HG02588 (cell line): ENCODE data around the gene RPGRIP1L.

Experiments
- ATAC-seq: cut with Tn5 transposase; IDR thresholded peaks from one replicate; pipeline ENCODE4 v1.9.1; 2021; ENCODE audit warnings: mild to moderate bottlenecking, moderate library complexity; ENCODE audit not compliant: unreplicated experiment

The RPGRIP1L gene

GRCh38 chr16:53703590-53704444, at the start of gene RPGRIP1L, which contains the start of gene FTO:
TSS of gene RPGRIP1L (minus strand) at chr16:53703859. CDS start at chr16:53700723, 3,136 bp downstream.
TSS of gene FTO (plus strand) at chr16:53704156.
- ATAC-seq: peak; percentile 99

- no peak for ATAC-seq
Observed at GRCh38 chr16:53753431-53753830, 49.8 kb upstream of the RPGRIP1L start.

DNA sequence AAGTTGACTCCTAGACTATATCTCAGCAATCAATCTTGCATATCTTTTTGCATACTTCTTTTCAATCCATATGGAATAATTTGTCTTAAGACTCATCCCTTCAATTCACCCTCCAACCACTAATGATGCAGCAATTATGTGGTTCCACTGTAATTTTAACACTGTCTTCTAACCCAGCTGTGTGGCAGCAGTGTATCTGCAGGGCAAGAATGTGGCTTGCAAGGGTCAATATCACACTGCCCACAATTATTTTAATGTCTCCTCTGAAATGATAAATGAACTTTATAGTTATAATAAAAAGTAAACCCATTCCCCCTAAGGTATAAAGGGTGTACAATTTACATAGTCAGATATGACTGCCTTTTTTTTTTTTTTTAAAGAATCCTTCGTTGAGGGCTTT, 48.9 kb upstream of the RPGRIP1L start:
- ATAC-seq: no peak

DNA sequence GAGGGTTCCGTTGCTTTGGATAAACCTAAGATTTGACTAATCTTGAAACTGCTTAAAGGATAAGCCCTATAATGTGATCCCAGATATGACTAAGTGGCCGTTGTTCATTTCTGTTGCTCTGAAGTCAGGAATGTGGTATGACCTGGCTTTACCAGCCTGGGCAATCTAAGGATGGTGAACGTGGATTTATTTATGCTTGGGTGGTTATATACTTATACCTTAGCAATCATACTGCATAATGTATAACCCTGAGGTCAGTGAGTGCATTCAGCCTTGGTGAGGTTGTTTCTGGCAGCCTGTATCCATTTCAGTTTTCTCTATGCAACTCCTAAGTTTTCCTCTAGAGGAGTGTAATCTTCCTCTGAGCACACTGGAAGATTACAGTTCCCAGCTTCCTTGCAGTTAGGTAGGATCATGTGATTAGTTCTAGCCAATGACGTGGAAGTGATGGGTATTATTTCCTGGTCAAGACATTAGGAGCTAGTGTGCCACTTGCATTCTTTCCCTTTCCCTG, 42.2 kb upstream of the RPGRIP1L start:
- ATAC-seq: no peak

DNA sequence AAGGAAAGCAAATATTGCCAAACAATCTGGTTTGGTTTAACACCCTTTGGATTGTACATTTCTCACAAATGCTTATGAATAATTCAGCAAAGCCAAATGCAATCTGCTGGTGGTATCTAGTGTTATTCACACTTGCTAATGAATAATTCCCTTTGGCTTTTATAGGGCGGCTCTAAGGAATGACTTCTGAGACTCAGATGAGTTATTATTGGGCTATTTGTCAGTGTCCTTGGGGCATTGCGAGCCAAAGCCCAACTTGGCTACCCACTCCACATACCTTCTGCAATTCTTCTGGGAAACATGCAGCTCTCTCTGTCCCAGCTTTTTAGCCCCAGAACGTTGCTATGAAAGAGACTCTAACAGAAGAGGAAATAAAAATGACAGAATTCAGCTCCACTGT, 41.4 kb upstream of the RPGRIP1L start:
- ATAC-seq: no peak

GRCh38 chr16:53744449-53744848, 40.8 kb upstream of the RPGRIP1L start:
- ATAC-seq: no peak

DNA sequence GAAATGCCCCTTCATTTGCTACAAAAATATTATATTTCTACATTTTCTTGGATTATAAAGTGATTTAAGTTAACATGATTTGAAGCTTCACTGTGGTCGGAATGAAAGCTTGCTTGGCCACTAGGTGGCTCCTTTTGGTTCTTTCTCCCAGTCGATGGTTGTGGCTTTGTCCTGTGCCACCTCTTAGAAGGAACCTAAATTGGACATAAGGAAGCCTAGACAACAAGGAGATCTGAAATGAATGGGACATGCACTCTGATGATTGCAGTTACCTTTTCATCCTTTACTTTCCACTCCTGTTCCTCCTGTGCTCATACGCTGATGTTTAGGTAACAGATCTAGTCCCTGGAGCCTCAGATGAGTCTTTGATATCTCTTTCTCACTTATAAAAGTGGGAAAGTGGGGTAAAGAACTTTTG, 39.5 kb upstream of the RPGRIP1L start:
- no peak for ATAC-seq

DNA sequence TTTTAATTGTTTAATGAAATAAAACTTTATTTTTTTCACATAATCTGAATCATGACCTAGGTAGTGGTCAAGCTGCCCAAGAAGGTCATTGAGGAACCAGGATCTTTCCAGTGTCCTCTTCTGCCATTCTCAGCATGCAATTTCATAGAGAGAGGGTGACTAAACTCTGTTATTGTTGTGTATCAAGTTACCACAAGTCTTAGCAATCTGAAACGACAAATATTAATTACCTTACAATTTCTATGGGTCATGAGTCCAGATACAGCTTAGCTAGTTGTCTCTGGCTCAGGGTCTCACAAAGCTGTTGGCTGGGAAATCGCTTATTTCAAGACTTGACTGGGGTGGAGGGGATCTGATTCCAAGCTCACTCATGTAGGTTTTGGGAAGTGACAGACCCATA, 37.9 kb upstream of the RPGRIP1L start:
- ATAC-seq: no peak

DNA sequence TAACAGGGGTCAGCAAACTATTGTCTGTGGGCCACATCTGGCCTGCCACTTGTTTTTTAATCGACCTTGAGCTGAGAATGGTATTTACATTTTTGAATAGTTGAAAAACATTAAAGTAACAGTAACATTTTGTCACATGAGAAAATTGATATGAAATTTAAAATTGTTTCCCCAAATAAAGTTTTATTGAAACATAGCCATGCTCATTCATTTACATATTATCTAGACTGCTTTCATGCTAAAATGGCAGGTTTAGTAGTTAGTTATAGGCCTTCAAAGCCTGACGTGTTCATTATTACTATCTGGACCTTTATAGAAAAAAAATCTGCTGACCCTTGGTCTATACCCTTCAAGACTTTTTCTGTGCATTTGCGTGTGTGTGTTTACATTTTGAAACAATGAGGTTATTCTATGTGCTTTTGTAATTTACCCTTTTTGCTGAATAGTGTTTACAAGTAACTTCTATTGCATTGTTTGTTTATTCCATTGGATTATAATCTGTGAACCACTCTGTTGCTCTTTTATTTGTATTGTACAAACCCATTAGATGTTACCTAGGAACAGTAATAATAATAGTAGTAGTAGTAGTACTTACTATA, 37.4 kb upstream of the RPGRIP1L start:
- ATAC-seq: no peak

DNA sequence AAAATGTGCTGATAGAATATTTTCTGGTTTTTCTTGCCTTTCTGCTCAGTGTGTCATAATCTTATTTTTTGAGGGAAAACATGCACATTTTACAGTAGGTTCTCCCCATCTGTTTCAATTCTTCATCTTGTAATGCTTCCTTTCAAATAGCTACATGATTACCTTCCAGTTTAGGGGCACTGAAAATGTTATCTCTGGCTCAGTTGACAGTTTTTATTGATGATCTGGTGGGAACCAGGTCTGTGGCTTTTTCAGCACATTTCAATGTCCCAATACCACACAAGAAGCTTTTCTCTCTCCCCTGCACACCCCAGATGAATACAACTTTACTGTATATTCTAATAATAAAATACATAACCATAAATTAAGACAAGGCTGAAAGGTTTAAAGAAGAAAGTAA, 36.8 kb upstream of the RPGRIP1L start:
- no peak for ATAC-seq

DNA sequence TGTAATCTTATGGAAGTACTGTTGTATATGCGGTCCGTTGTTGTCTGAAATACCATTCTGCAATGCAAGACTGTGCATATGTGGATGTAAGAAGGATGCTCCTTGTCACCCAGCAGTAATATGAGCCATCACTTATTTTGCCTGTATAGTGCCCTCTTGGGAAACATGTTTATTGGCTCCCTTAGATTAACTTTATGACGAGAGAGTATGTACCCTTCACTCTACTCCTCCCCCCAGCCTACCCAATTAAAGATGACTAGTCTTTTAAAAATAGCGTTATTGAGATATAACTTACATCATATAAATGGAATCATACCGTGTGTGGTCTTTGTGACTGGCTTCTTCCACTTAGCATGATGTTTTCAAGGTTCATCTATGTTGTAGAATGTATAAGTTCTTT, 33.9 kb upstream of the RPGRIP1L start:
- no peak for ATAC-seq

DNA sequence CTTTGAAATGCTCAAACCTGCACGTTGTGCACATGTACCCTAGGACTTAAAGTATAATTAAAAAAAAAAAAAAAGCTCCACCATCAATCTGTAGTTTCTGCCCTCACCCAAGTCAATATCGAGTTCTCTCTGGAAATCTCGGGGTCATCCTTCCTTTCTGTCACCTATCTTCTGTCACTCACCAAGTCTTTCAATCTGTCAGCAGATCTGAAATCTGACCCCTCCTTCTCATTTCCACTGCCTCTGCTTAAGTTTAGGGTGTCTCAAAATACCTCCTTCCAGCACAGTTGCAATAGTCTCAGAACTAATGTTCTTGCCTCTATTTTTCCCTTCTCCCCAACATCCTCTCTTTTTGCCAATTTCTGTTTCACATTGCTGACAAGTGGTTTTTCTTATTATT, 32.6 kb upstream of the RPGRIP1L start:
- ATAC-seq: no peak

GRCh38 chr16:53734908-53735307, 31.2 kb upstream of the RPGRIP1L start:
- ATAC-seq: no peak

DNA sequence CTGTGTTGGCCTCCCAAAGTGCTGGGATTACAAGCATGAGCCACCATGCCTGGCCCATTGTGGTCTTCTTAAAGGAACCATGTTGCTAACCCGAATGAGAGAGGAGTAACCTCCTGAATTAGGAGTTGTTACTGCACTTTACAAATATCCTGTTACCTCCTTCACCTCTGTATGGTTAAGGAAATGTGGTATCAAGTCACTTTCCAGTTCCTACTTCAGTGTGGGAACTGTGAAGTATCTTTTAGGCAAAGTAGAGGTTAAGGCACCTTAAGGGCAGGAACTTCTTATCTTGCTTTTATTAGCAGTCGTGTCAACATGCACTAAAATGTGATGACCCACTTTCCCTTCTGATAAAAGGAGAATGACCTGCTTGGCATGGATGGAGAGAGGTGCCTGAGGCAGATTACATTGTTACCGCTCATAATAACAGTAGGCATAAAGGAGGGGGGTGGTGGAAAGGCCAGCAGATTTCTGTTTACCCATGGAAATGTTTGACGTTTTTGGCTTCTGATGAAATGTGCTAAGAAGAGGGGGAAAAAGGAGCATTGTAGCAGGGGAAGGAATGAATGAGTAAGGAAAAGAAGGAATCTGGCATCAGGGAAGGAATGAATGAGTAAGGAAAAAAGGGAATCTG, 28.8 kb upstream of the RPGRIP1L start:
- no peak for ATAC-seq

DNA sequence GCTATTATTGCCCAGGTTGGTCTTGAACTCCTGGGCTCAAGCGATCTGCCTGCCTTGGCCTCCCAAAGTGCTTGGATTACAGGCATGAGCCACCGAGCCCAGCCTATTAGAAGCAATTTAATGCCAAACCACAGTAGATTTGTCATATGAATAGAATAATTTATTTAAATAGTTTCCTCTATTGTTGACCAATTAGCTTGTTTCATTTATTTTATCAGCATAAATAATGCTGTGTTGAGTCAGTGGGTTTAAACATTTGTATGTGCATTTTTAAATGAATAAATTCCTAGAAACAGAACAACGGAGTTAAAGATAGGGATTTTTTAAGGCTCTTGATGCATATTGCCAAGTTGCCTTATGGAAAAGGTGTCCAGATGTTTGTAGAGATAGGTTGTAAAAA, 27.0 kb upstream of the RPGRIP1L start:
- no peak for ATAC-seq

- ATAC-seq: no peak
Observed at GRCh38 chr16:53726625-53727024, 23.0 kb upstream of the RPGRIP1L start.

DNA sequence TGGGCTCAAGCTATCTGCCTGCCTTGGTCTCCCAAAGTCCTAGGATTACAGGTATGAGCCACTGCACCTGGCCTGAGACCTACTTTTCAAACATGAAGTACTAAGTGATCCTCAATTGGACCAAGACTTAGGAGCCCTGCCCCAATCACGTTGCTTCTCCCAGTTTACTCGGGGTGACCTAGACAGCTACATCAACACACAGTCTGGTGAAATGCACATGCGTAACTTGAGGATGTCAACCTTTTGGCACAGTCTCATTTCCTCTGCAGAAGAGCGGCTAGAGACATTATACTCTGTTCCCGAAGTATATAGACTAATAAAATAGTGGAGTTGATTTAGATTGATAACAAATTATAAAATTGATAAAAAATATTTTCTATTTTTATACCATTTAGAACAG, 17.4 kb upstream of the RPGRIP1L start:
- ATAC-seq: no peak

DNA sequence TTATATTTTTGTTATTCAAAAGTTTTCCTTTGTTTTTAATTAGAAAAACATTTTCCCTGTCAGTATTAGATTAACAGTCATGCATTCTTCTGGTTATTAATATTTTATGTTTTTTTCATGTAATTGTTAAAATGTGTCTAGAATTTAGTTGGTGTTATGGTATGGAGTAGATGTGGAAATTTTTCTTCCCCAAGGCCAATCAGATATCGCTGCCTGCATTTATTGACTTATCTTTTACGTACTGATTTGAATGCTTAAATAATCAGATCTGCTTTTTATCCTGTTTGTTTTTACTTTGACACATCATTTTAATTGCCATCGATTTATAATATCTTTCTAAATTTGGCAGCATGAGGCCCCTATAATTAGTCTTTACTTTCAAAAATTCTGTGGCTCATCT, 13.9 kb upstream of the RPGRIP1L start:
- ATAC-seq: no peak

GRCh38 chr16:53715023-53715384, 11.3 kb upstream of the RPGRIP1L start:
- no peak for ATAC-seq

GRCh38 chr16:53714205-53715022, 10.8 kb upstream of the RPGRIP1L start:
- ATAC-seq: no peak
